ENCODE results near the gene LDAF1.
"Not testable (repeated sequence)": the region's sequence is repeated elsewhere in the genome, so short reads cannot be mapped to it uniquely, and the experiment has no call there.

The LDAF1 gene

DNA sequence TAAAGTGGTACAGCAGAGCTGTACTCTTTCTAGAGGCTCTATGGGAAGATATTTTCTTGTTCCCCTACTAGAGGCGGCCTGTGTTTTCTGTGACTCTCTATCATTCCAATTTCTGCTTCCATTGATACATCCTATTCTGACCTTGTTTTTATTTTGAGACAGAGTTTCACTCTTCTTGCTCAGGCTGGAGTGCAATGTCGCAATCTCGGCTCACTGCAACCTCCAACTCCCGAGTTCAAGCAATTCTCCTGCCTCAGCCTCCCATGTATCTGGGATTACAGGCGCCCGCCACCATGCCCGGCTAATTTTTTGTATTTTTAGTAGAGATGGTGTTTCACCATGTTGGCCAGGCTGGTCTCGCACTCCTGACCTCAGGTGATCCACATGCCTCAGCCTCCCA, 36.9 kb downstream of the LDAF1 start:
- DNase-seq (ENCODE audit: low read depth in 2 of 2), result not testable (repeated sequence)

DNA sequence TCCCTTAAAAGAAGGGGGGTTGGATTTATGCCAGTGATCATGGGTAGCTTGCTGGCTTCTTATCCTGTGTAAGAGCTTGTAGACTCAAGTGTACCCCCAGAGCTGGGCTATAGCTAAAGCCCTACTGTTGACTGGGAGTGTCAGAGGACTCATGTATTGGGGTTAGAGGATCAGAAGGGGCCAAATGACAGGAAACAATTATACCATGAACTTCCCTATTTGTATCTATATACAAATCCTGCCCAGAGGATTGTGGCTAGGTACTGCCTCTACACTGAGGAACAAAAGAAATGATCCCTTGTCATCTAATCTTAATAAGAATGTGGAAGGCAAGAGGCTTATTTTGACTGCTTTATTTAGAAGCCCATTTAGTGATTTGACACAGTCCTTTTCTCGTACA, 38.6 kb downstream of the LDAF1 start:
- no peak for DNase-seq (ENCODE audit: low read depth in 2 of 2)

DNA sequence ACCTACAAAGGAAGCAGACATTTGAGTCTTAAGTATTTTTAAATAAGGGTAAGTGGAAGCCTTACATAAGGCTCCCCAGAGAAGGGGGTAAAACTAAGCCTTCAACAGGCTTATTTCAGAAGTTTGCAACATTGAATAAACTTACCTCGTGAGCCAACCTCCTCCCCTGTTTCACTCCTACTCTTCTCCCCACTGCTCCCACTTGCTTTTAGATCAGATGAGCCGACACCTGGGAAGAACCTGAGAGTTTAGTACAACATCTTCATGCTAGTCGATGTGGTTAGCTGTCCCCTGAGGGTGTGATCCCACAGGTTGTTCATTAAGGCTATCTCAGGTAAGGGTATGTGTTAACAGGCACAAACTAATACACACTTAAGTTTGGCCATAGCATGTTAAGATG, 39.1 kb downstream of the LDAF1 start:
- no peak for DNase-seq (ENCODE audit: low read depth in 2 of 2)

DNA sequence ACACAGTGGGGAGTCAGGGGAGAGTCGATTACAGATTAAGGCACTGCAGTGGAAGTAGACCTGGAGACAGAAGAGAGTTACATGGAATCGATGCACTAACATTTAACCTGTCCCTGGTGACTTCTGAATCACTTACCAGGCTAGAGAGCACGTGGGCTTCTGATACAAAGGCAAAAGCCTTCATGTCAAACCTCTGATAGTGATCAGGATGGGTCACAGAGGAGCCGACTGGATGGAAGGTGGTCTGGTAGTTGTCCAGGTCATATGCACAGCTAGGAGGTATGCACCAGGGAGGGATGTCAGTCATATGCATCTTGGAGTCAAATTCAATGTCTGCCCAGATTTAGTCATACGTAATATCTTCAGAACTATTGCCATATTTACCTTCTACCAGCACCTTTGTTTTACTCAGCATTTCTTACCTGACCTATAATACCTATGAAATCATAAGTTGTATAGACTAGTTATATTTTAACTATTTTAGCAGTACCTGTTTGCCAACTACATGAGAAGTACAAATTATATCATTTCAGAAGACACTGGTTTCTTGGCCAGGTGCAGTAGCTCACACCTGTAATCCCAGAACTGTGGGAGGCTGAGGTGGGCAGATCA, 41.2 kb downstream of the LDAF1 start:
- no peak for DNase-seq (ENCODE audit: low read depth in 2 of 2)

DNA sequence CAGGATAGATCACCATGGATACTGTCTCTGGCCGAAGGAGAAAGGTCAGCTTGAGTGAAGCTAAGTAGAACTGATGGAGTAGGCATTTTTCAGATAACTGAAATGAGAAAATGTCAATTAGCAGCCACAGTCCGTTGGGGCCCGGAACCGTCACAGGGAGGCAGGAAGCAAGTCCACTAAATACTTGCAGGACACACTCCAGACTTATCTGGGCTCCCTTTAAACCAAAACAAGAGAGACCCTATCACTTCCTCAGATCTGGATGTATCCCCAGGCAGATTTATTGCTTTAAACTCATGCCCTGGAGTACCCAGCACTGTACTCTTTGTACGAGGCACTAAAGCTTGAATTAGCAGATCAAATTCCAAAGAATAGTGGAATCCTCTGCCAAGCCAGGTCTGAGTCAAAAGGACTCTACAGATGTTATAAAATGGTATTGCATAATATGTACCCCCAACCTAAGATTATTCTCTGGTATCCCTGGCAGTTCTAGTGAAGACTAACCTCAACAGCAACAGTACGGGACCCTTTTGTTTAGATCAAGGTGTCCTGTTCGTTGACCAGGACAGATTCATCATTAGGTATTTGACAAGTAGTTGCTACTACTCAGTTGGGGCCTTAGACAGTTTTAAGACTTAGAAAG, 44.8 kb downstream of the LDAF1 start:
- DNase-seq (ENCODE audit: low read depth in 2 of 2), result no peak

DNA sequence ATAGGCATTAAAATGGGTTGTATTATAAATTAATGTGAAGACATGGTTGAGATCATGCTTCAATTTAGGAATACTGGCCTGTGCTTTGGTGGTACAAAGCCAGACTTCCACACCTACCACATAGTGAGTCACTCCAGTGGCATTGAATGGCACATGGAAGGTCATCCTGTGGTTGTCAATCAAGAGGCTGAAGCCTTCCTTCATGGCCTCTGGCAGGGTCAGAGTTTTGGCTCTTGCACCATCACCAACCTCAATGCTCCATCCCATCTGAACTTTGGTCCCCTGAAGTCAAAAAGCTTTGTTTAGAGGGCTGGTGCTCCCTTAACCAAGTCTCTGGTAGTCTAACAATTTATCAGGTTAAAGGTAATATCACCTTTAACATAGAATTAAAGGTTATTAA, 46.8 kb downstream of the LDAF1 start:
- no peak for DNase-seq (ENCODE audit: low read depth in 2 of 2)

DNA sequence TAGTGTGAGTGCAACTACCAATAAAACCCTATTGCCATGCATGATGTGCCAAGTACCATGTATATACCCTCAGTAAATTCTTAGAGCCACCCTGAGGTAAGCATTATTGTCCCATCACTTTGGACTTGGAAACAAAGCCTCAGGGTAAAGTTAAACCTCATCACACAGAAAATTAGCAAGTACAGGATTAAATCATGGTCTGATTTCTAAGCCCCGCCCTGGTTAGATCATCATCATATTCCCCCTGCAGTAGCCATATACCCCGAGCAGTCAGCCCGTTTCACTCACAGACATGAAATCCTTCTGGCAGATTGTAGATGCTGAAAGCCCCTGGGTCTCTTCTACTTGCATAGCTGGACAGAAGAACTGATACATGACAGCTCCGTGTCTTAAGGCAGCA, 48.1 kb downstream of the LDAF1 start:
- no peak for DNase-seq (ENCODE audit: low read depth in 2 of 2)

DNA sequence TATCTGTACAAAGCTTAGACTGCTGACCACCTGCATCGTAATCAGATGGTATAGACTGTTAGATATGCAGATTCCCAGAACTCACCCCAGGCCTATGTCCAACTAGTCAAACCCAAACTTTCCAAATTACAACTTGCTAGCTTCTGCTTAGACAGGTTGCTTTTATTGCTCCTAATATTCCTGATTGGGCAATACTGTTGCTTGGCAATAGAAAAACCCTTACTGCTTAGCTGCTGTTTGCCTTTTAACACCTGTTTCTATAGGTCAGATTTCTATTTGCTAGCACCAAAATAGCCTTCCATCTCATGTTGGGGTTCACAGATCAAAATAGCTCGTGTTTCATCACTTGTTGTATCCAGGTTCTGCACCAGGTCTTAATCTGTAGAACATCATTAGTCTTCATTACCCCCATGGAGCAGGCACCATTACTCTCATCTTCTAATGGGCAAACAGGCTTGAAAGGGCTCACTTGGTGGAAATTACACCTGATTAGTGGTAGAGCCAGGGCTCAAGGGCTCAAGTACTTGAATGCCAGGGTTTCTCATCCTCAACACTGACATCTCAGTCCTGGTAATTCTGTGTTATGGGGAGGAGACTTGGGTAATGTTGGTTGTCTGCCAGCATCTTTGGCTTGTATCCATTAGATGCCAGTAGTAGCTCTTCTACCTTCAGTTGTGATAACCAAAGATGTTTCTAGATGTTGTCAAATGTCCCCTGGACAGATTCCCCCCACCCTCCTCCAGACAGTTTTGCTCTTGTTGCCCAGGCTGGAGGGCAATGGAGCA, 50.2 kb downstream of the LDAF1 start:
- no peak for DNase-seq (ENCODE audit: low read depth in 2 of 2)

DNA sequence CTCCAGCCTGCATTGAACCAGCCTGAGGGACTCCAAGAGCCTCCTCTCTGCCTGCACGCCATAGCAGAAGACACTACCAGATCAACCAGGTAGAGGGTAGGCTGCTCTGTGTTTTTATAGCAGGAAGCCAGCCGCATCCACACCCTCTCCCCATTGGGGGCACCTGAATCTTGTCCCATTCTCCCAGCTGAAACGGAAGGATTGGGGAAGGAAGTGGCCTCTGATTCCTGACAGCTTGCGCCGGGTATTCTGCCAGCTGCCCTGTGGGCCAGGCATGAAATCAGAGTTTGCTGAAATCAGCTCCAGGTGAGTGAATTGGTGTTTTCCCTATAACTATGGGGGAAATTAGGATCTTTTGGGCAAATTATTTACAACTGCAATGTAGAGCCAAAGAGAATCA, 53.0 kb downstream of the LDAF1 start, which contains the start of gene ZP2:
ZP2 (minus strand) TSS at position 89 of the 400 bp plus-strand sequence; CDS start at position 62, 27 bp downstream.
- DNase-seq (ENCODE audit: low read depth in 2 of 2), result no peak

DNA sequence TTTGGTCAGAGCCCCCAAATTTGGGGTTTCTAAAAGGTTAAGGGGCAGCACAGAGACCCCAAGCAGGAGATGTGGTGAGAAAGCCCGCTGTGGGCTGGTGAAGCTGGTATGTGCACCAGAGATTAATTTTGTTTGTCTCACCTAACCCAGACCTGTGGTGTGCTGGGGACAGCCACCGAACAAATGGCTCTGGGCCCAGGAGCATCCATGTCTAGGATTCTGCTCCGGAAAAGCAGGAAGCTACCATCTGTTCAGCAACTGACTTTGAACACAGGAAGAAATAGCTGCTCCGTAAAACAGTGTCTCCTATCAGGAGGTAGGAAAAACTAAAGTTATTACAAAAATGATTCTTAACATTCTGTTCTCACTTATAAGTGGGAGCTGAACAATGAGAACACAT, 55.6 kb downstream of the LDAF1 start:
- DNase-seq (ENCODE audit: low read depth in 2 of 2), result no peak

DNA sequence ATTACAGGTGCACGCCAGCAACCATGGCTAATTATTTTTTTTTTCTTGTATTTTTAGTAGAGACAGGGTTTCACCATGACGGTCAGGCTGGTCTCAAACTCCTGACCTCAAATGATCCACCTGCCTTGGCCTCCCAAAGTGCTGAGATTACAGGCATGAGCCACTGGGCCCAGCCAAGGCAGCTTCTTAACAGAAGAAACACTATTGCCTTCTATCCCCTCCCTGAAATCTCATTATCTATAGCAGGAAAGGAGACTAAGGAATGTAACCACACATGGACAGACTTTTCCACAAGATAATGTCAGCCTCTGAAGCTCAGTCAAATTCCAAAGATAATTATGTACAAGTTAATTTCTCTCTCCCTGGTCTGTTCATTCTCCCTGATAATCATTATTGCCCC, 58.6 kb downstream of the LDAF1 start:
- DNase-seq (ENCODE audit: low read depth in 2 of 2), result no peak

DNA sequence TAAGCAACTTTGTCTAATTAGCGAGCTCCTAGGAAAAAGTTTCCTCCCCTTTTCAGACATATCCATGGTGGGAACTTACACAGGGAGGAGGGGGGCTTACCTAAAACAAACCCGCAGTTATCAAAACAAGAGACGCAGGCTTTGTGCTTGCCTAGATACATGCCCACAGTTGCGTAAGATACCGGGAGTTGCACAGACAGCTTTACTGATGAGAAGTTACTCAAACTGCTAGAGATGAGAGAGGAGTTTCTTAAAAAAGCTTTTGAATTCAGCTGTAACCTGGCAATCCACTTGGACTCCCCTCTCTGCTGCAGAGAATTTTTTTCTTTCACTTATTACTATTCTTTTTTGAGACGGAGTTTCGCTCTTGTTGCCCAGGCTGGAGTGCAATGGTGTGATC, 59.7 kb downstream of the LDAF1 start:
- no peak for DNase-seq (ENCODE audit: low read depth in 2 of 2)

DNA sequence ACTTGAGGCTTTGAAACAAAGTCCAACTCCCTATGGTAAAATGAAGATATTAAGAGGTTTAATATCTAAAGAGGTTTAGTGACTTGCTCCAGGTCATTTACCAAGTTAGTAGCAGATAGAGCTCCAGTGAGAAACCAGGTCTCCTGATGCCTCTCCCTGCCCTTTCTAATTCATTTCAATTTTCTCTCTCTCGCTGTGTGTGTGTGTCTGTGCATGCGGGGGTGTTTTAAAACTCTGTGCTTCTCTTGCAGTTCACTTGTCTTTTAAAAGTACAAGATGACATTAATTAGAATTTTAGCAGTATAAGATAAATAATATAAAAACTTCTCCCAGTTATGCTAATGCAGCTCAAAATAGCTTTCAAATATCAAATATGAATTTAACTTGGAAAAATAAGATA, 61.1 kb downstream of the LDAF1 start:
- no peak for DNase-seq (ENCODE audit: low read depth in 2 of 2)

DNA sequence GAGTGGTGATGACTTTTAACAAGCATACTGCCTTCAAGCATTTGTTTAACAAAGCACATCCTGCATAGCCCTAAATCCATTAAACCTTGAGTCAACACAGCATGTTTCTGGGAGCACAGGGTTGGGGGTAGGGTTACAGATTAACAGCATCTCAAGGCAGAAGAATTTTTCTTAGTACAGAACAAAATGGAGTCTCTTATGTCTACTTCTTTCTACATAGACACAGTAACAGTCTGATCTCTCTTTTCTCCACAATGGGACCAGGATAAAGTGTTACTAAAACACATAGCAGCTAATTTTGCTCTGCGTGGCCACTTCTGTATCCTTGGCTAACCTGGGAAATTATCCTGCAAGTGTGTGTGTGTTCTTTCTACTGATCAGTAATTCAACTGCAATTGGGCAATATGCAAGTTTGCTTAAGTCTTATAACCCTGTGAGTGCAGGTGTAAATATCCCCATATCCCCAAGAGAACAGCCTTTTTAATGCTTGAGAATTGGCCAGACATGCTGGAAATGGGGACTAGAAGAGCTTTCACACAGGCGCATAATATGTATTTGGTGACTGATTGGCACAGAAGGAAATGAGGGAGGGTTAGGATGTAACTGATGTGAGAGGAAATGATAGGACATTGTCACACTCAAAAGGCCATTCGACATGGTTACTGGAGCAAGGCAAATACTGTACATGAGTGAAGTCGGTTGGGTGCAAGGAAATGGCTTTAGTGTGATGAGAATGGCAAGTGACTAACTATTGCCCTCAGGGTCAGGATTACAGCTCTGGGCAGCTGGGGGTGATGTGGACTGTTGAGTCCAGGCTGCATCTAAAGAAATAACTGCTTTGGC, 64.2 kb downstream of the LDAF1 start:
- DNase-seq (ENCODE audit: low read depth in 2 of 2), result no peak

DNA sequence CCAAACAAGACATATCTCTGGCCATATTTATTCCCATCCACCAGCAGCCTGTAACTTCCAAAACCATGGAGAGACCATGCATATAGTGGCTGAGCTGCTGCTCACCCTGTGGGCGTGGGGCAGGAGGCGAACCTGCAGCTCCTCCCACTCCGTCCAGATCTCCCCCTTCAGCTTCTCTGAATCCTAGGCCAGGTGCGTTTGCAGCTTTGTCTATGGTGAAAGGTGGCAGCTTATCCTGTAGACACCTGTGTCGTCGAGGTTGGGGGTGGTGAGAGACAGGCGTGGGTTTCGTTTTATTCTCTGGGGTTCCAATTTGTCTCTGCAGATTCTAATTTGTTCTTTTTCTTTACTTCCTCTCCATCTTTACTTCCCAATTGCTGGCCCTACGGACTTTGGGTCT, 65.3 kb downstream of the LDAF1 start:
- DNase-seq (ENCODE audit: low read depth in 2 of 2), result no peak

DNA sequence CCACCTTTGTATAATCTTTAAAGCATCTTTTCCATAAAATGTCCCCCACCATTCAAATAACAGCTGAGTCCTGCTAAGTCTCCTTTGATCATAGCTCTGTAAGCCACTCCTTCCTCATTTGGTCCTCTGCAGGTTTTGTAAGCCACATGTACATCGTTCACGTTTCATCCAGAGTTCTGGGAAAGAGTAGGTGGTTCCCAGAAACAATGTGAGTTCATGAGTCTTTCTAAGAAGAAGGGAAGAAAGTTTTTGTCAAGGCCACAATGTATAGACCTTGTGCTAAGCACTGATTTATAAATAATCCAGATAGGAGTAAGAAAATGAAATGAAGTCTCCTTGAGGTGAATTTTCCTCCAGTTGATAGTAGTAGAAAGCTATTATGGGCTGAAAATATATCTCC, 66.3 kb downstream of the LDAF1 start:
- no peak for DNase-seq (ENCODE audit: low read depth in 2 of 2)

DNA sequence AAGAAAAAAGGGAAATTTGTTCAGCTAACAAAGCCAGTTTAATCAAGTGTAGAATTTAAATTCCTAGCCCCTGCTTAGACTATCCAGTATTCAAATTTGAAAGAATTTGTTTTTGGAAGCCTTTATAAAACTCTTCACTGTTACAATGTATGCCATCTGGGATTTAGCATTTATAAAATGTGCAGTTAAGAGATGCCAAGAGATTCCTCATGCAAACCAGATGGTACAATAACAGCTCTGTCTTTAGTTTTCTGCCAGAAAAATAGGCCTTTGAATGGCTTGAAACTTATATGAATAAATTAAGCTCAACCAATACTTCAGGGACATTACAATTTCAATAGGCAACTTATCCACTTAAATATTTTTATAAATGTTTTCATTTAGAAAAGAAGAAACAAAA, 68.3 kb downstream of the LDAF1 start:
- DNase-seq (ENCODE audit: low read depth in 2 of 2), result no peak

DNA sequence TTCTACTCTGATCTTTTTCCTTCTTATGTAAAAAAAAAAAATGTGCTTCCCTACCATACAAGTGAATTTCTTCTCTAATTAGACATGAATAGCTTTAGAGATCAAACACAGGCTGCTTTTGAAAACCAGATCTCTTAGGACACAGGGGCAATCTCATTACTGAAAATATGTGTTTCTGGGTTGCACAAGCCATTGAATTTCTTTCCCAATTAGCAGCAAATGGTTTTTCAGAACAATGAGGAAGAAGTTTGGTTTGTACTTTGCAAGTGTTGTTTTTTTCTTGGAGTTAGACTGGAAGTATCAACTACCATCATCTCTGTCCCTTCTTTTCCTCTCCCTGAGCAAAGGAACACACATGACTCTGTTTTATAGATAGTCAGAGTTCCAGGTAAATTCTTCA, 69.4 kb downstream of the LDAF1 start:
- DNase-seq (ENCODE audit: low read depth in 2 of 2), result no peak

DNA sequence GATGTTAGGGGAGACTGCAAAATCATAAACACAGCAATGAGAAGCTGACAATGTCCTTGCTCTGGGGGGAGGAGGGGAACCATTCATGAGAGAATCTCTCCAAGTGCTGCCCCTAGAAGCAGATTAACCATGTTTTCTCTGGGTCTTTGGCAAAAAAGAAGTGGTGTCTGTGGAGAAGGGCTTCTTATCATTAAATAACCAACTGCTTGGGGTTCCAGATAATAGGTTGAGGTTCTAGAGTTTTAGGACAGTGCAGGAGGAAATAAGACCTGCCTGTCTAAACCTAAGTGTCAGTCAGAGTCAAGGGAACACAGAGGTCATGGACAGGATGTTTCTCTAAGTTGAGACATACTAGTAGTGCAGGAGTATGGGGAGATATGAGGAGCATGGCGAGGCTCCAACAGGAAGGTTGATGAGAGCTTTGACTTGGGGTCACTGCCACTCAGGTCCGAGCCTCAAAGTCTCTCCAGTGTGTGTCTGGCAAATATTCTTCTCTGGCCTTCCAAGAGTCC, 69.9 kb downstream of the LDAF1 start:
- DNase-seq (ENCODE audit: low read depth in 2 of 2), result no peak
